ENCODE data around the gene AAK1.

- TF ChIP-seq CTCF (IDR thresholded peaks at IDR 0.05) (no peak), POLR2AphosphoS5 (IDR thresholded peaks at IDR 0.05) (no peak)
Measured at GRCh38 chr2:69566669-69567068, 76.9 kb downstream of the AAK1 start.

Data from breast epithelium (tissue), 3 donors.